HS-27A (cell line): ENCODE data around the gene ANKRD13B.

Experiments used
- DNase-seq: peaks from one replicate; pipeline ENCODE4 v3.0.0-alpha.2; 2012; ENCODE audit warnings: low read depth, missing footprints

Gene ANKRD13B

DNA sequence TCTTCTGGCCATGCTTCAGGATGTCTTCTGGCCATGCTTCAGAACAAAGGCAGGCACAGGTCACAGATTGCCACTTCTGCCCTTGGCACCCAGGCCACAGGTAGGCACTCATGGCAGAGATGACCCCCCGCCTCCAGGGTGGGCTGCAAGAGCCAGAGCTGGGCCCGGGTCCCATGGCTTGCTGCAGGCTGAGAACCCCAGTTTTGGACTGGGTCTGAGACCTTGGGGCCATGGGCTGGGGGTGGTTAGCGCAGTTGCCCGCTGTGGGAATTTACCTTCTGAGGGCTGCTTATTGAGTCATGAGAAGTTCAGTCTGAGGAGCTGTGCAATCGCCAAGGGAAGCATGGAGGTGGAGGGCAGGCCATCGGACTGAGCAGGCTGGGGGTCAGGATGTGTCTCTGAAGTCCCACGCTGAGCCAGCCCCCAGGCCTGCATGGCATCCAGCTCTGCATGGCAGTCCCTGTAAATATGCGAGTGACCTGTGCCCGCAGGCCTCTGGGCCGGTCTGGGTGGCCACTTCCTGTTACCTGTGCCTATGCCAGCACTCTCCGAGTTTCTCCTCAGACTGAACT lies 1.7 kb downstream of the ANKRD13B start:
- DNase-seq = no peak

DNA sequence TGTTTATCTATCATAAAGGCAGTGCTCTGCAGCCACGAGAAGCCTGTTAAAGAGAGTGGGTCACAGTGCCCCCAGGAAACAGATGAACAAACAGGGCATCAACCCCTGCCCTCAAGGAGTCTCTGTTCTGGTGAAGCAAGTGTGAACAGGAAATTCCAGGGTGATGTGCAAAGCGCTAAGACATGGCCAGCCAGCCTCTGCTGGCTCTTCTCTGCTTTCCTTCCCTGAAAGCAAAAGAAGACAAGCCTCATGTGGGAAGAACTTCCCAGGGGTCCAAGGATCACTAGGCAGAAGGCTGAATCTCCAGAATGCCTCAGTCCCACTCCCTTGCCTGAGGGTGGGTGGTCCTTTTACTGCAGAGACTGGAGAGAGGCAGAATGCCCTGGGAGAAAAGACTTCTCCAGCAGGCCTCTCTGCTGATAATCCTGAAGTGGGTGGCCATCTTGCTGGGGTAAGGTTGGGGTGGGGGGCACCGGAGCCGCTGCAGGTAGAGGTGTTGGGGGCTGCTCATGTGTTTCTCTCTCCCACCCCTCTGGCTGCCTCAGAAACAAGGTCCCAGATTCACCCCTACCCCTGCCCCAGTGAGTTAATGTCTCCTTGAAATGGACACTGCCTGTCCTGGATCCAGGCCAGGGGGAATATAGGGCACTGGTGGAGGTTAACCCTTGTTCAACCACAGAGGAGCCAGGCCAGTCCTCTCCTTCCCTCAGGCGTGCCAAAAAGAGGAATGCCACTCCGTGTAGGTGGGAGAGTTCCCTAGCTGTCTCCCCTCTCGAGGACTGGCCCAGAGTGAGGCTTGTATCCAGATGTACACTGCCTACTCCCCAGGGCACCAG lies 2.4 kb downstream of the ANKRD13B start:
- no peak for DNase-seq

DNA sequence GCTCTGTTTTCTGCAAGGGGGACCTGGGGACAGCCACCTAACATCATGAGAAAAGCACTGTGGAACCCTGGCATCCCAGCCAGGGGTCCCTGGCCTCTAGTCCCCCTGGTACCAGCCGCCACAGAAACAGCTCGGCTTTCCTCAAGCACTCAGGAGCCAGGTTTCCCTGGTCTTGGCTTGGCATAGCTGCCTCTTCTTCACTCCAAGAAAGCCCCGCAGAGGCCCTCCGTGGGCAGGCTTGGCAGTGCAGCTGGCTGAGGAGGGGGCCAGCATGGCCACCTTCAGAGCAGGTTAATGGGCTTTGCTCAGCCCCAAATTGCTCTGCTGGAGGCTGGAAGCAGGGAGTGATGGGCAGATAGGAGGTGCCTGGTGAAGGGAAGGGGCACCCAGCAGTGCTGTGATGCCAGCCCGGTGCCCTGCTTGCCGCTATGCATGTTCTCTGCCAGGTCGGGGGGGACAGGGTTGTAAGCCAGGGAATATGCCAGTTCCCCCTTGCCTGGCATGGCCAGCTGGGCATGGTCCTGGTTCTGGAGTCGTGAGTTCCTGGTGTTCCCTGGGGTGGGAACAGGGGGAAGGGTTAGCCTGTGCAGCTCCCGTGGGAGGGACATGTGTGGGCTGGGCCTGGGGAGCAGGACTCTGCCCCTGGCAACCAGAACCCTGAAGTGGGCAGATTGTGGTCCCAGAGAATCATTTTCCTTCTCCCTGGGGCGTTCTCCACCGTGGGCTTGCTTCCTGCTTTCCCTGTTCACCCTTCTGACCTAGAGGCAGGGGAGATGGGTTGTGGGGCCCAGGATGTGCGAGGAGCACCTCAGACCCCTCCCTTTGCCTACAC lies 3.2 kb downstream of the ANKRD13B start:
- no peak for DNase-seq

DNA sequence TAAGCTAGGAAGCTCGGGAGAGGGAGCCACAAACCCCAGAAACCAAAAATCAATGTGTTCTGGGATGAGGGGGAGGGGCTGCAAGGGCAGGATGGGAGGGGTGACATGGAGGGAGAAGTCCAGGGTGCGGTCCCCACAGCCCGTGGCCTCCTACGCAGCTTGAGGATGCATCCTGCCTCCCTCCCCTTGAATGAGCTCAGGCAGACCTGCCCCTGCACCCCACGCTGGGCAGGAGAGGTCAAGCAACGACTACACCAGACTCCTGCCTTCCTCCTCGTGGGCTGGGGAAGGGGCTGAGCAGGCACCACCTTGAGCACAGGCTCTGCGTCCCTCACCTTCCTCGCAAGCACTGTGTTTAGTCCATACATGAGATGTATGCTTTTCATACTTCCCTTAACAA lies 3.9 kb downstream of the ANKRD13B start:
- no peak for DNase-seq

DNA sequence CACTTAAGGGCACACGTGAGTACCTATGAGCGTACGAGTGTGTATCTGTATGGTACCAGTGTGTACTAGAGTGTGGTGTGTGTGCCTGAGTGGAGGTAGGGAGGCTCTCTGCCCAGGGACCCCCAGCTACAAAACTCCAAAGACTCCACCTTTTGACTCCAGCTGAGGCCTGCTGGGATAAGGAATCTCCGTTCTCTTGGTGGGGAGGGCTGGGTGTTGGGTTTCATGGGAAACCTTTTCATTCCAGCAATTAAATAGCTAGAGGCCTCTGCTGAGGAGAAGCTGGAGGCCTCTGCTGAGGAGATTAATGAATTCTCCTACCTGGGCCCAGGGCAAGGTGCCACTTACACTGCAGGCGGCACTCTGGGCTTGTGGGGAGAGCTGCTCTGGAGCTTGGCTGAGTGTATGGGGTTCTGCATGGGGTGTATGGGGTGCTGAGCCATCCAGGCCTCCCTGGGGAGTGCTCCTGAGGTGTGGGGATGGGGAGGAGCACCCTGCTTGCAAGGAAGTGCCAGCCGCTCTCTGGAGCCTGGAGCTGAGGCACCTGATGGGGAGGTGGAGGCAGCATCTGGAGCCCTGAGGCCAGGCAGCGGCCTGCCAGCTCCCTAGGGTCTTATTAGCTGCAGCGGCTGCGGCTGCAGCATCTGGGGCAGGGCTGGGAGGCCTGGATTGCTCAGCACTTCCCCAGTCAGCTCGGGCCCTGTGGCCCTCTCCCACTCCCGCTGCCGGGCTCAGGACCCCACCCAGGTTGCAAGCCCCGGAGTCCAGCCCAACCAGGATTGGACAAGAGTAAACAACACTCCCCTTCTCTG lies 4.6 kb downstream of the ANKRD13B start:
- DNase-seq = no peak

DNA sequence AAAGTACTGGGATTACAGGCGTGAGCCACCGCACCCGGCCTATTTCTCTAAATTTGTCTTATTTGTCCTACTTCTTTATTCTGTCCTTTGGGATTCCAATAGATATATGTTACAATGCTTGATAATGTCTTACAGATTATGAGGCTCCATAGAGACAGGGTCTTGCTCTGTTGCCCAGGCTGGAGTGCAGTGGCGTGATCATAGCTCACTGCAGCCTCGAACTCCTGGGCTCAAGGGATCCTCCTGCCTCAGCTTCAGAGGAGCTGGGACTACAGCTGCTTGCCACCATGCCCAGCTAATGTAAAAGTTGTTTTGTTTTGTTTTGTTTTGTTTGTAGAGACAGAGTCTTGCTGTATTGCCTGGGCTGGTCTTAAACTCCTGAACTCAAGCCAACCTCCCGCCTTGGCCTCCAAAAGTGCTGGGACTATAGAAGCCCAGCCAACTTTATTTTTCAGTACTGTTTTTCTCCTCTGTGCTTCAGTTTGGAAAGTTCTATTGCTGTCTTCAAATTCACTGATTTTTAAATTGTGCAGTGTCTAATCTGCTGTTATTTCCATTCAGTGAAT lies 10.3 kb downstream of the ANKRD13B start:
- no peak for DNase-seq

DNA sequence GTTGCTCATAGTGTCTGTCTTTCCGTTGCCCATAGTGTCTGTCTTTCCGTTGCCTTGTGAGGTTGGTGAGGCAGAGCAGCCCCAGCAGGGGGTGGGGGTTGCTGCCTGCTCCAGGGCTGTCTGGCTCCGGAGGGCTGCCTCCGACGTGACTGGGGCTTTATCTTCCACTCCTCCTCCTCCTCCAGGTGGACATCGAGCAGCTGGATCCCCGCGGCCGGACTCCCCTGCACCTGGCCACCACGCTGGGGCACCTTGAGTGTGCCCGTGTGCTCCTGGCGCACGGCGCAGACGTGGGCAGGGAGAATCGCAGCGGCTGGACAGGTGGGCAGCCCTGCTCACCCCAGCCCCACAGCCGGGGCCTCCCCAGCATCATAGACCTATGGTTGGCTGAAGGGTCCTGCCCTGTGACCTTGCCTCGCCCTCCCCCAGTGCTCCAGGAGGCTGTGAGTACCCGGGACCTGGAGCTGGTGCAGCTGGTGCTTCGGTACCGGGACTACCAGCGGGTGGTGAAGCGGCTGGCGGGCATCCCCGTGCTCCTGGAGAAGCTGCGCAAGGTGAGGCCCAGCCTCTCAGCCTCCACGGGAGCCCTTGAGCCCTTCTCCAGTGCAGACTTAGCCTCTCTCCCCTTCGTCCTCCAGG lies 14.7 kb downstream of the ANKRD13B start:
- DNase-seq = no peak

DNA sequence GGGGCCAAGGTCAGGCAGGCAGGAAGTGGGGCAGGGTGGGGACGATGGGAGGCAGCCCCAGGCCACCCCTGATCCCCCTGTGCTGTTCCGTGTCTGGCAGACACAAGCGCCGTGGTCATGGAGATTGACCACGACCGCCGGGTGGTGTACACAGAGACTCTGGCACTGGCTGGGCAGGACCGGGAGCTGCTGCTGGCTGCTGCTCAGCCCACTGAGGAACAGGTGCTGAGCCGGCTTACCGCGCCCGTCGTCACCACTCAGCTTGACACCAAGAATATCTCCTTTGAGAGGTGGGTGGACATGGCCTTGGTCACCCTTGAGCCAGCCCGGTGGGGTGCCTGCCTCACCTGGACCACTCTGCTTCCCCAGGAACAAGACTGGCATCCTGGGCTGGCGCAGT lies 16.1 kb downstream of the ANKRD13B start:
- DNase-seq = no peak

DNA sequence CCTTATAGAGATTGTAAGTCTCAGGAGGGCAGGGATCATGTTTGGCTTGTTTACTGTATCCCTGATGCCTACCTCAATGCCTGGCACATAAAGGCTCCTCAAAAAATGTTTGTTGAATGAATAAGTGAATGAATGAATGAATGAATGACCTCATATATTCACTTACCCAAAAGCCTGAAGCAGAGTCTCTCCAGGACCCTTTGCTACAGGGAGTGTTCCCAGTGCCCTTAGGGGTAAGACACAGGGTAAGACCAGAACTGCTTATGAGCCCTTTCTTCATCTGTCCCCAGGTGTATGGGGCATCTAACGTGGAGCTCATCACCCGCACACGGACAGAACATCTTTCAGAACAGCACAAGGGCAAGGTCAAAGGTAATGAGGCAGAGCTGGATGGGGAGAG lies 17.5 kb downstream of the ANKRD13B start:
- DNase-seq = no peak

DNA sequence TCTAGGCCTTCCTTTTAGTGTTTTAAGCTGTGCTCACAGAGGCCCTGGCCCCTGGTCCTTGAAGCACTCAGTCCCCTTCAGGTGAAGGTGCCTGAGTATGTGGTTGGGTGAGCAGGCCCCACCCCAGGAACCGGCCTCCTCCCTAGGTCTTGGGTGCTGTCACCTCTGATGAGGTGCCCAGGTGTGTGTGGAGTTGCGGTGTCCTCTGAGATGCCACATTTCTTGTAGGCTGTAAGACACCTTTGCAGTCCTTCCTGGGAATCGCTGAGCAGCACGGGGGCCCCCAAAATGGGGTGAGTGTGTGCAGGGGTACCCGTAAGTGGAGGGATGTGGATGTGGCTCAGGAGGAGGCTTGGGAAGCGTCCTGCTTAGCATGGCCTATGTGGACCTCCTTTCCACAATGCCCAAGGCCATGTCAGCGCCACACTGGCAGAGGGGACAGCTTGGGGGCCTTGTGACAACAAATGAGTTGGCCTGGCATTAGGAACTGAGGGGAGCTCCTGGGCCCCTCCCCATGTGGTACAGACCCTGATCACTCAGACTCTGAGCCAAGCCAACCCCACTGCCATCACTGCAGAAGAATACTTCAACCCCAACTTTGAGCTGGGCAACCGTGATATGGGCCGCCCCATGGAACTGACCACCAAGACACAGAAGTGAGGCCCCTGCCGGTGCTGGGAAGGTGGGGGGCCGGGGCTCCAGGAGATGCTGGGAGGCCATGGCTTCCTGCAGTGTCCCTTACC lies 18.6 kb downstream of the ANKRD13B start:
- no peak for DNase-seq

DNA sequence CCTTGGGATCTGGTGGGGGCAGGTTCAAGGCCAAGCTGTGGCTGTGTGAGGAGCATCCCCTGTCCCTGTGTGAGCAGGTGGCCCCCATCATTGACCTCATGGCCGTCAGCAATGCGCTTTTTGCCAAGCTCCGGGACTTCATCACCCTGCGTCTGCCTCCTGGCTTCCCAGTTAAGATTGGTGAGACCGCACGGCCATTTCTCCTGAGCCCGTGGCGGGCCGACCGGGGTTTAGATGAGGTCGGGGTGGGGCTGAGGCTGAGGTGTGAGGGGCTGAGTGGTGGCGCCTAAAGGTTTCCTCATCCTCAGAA lies 19.1 kb downstream of the ANKRD13B start:
- DNase-seq = no peak

DNA sequence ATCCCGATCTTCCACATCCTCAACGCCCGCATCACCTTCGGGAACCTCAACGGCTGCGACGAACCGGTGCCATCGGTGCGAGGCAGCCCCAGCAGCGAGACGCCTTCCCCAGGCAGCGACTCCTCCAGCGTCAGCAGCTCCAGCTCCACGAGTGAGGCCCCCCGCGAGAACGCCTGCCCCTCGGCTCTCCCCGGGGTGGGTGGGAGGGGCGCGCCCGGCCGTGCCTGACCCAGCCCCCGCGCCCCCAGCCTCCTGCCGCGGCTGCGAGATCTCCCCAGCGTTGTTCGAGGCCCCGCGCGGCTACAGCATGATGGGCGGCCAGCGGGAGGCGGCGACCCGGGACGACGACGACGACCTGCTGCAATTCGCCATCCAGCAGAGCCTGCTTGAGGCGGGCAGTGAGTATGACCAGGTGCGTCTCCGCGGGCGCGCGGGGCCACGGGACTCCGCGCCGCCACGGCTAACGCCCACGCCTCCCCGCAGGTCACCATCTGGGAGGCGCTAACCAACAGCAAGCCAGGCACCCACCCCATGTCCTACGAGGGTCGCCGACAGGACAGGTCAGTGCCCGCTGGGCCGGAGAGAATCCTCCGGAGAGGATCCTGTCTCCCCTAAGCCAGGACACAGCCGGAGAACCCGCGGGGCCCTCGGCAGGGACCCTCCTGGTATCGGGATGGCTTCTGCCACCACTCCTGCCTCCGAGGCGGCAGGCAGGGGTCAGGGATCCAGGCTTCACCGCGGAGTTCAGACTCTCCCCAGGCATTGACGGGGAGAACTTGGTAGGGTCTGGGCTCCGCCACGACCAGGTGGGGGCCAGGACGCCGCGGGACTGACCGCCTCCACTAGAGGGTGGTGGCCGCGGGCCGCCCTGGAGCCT lies 19.7 kb downstream of the ANKRD13B start:
- no peak for DNase-seq

DNA sequence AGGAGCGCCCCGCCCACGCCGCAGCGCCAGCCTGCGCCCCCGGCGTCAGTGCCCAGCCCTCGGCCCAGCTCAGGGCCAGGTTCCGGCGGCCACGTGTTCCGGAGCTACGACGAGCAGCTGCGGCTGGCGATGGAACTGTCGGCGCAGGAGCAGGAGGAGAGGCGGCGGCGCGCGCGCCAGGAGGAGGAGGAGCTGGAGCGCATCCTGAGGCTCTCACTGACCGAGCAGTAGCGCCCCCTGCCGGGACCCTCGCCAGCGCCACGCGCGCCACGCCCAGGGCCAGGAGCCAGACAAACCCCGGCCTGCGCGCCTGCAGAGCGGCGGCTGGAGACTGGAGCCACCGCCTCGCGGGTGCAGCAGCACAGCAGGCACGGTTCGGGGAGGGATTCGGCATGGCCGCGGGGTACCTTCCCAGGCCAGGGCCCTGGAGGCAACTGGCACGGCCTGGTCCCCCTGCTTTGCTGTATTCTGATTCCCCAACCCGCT lies 20.5 kb downstream of the ANKRD13B start:
- no peak for DNase-seq

DNA sequence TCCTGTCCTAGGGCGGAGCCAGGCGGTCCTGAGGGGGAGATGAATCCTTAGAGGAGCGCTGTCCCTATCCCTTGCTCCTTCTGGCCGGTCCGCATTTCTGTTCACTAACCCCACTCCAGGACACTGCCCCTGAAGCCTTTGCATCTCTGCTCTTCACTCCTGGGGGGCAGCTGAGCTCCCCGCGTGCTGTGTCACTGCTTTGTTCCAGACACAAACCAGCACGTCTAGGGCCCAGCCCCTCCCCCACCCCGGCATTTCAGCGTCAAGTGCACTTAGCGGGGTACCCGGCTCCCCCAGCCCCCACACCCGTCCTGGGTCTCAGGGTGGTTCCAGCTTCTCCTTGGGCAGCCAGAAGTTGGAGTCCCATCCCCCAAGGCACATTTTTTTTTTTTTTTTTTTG lies 20.9 kb downstream of the ANKRD13B start:
- DNase-seq = no peak

DNA sequence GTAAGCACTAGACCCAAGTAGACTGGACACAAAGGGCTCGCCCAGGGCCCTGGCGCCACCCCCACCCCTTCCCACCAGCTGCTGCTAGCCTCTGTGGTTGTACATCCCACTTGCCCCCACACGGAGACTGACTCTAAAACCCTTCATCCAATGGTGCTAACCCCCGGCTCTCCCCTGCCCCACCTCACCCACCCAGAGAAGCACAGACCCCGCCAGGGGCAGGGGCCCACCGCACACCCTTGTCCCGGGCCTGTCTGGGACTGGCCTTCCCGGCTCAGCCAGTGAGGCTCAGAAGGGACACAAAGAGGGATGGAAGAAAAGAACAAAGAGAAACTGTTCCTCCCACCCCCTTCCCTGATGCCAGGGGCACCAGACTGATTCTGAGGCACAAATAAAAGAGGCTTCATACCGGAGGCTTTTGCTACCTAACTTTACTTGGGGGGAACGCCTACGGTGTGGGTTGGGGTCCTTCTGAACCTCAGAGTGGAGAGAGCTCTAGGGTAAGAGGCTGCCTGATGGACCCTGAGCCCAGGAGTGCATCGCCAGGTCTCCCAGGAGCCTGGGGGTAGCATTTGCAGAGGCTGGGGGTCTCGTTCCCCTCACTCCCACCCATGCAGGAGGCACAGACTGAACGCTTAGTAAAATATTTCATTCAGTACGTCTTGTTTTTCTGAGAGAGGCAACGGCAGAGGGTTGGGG lies 21.6 kb downstream of the ANKRD13B start:
- DNase-seq = no peak

DNA sequence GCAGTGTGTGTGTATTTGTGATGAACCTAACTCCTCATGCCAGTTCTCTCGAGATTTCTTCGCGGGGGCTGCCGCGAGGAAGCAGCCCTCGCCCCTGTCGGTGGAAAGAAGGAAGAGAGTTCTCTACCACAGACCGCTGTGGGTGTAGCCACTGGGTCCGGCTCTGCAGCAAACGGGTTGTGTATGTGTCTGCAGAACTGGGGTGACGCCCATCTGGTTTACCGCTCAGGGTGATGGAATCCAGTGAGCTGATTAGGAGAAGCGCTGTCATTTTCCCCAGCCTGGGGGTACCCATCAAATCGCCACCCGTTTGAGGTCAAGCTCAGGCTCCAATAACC lies 22.1 kb downstream of the ANKRD13B start:
- DNase-seq = no peak

DNA sequence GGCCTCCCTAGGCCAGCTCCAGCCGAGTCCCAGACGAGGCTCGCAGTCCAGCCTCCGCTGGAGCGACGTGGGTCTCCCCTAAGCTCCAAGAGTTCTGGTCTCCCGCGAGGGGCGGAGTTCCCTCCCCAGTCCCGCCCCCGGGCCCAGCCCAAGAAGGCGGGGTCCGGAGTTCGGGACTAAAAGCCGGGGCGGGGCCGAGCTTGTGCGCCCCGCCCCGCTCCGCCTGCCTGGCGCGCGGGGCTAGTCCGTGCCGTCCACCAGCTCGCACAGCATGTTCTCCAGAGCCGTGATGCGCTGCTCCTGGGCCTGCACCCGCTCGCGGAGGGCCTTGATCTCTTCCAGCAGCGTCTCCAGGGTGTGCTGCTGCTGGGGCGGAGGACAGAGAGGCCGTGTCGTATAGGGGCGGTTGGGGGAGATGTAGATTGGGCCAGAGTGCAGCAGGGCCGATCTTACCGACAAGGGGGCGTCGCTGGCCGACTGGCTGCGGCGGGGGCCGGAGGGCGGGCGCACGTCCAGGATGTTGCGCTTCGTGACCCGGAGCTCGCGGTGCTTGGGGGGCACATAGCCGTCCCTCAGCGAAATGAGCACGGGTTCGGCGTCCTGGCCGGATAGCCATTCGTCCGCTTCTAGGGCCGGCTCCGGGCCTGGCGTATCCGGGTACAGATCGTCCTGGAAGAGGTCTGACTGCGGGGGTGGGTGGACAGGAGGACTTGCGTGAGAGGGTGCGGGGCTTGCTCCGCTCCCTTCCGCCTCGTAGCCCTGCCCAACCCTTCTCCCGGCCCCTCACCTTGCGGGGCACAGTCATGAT lies 22.8 kb downstream of the ANKRD13B start:
- DNase-seq = no peak
